Measurements from ENCODE around the gene PDPR. TPM values are rescaled to one million over a fixed set of nuclear protein-coding genes. Genes with fewer than 3 reads are reported as not detected.
"Not testable (repeated sequence)": the region's sequence is repeated elsewhere in the genome, so short reads cannot be mapped to it uniquely, and the experiment has no call there.

PDPR gene
- polyA plus RNA-seq, 1 of the 3 experiments (the other 2 are of a cell fraction) = 17.1 TPM

GRCh38 chr16:70147853-70148252 lies 33.7 kb downstream of the PDPR start:
- CTCF ChIA-PET = not testable (repeated sequence)

GRCh38 chr16:70148453-70148852 lies 34.3 kb downstream of the PDPR start:
- H3K9me3 ChIP-seq; H3K9me2 ChIP-seq; H3F3A ChIP-seq (replicated peaks; ENCODE audit: insufficient read depth); H3K4me1 ChIP-seq (ENCODE audit: control insufficient read depth in 1 of 2, insufficient read depth in 2 of 2, low read depth in 1 of 2, low read length in 1 of 2); H3K9ac ChIP-seq; H3K27ac ChIP-seq (ENCODE audit: low read depth in 2 of 2, low read length in 1 of 2); DNase-seq; CTCF ChIA-PET; H3K4me3 ChIP-seq (ENCODE audit: low read depth in 2 of 2, low read length in 1 of 2); H4K20me1 ChIP-seq (ENCODE audit: insufficient read depth); H2AFZ ChIP-seq (ENCODE audit: low read depth); POLR2A ChIA-PET; H3K79me2 ChIP-seq (ENCODE audit: insufficient read depth); H3K4me2 ChIP-seq; H3K27me3 ChIP-seq (ENCODE audit: insufficient read depth): not testable (repeated sequence)
- 96% methylated on average over 6 of the region's 6 CpGs for WGBS (ENCODE audit: low lambda C conversion rate)
- H3K36me3 ChIP-seq (replicated peaks in 1 of 2; ENCODE audit: control insufficient read depth in 1 of 2, insufficient read depth in 2 of 2, low read length in 1 of 2) = peaks cover 22 to 33% of the 10 kb centered on the region in 2 experiments

More at GRCh38 chr16:70147853-70148252, 33.7 kb downstream of the PDPR start:
- H4K20me1 ChIP-seq (ENCODE audit: insufficient read depth); H3K27ac ChIP-seq (ENCODE audit: low read depth in 2 of 2, low read length in 1 of 2); H3K4me1 ChIP-seq (ENCODE audit: control insufficient read depth in 1 of 2, insufficient read depth in 2 of 2, low read depth in 1 of 2, low read length in 1 of 2); H3K4me3 ChIP-seq (ENCODE audit: low read depth in 2 of 2, low read length in 1 of 2); DNase-seq; POLR2A ChIA-PET; H3K79me2 ChIP-seq (ENCODE audit: insufficient read depth); H3K9ac ChIP-seq; H3K4me2 ChIP-seq; H3F3A ChIP-seq (replicated peaks; ENCODE audit: insufficient read depth); H2AFZ ChIP-seq (ENCODE audit: low read depth); H3K9me2 ChIP-seq; H3K27me3 ChIP-seq (ENCODE audit: insufficient read depth); H3K9me3 ChIP-seq: not testable (repeated sequence)
- 77% methylated on average over 7 of the region's 11 CpGs for WGBS (ENCODE audit: low lambda C conversion rate)
- H3K36me3 ChIP-seq (replicated peaks in 1 of 2; ENCODE audit: control insufficient read depth in 1 of 2, insufficient read depth in 2 of 2, low read length in 1 of 2) = peaks cover 23 to 31% of the 10 kb centered on the region in 2 experiments

GRCh38 chr16:70149296-70149695 lies 35.2 kb downstream of the PDPR start:
- H3K27me3 ChIP-seq (ENCODE audit: insufficient read depth); H3K9ac ChIP-seq; H3K9me3 ChIP-seq; H3K4me2 ChIP-seq; H4K20me1 ChIP-seq (ENCODE audit: insufficient read depth); H2AFZ ChIP-seq (ENCODE audit: low read depth); H3K9me2 ChIP-seq; H3K27ac ChIP-seq (ENCODE audit: low read depth in 2 of 2, low read length in 1 of 2); H3K4me3 ChIP-seq (ENCODE audit: low read depth in 2 of 2, low read length in 1 of 2); POLR2A ChIA-PET; H3K4me1 ChIP-seq (ENCODE audit: control insufficient read depth in 1 of 2, insufficient read depth in 2 of 2, low read depth in 1 of 2, low read length in 1 of 2); H3K79me2 ChIP-seq (ENCODE audit: insufficient read depth); H3F3A ChIP-seq (replicated peaks; ENCODE audit: insufficient read depth); DNase-seq: not testable (repeated sequence)
- CTCF ChIA-PET = interaction anchor here (1.0 kb wide), 1 partner anchor 118 kb away, joined by 3 read pairs; no protein-coding TSS in a partner anchor
- 95% methylated on average over 8 of the region's 8 CpGs for WGBS (ENCODE audit: low lambda C conversion rate)
- peaks cover 27 to 31% of the 10 kb centered on the region in 2 experiments for H3K36me3 ChIP-seq (replicated peaks in 1 of 2; ENCODE audit: control insufficient read depth in 1 of 2, insufficient read depth in 2 of 2, low read length in 1 of 2)

- WGBS (ENCODE audit: low lambda C conversion rate) = 97% methylated on average over 2 of the region's 2 CpGs
- H3K4me2 ChIP-seq = no peak overlapping the region
- no peaks in the 10 kb centered on the region for H3K9me2 ChIP-seq
- H3F3A ChIP-seq (replicated peaks; ENCODE audit: insufficient read depth) = no peaks in the 10 kb centered on the region
- TF ChIP-seq GABPA (IDR thresholded peaks at IDR 0.05; ENCODE audit: low read depth) (no peak), FOXM1 (IDR thresholded peaks at IDR 0.05; ENCODE audit: low read depth) (no peak), PBX3 (IDR thresholded peaks at IDR 0.05) (no peak)
- DNase-seq = no peak
- no peaks in the 10 kb centered on the region for H3K4me1 ChIP-seq (ENCODE audit: control insufficient read depth in 1 of 2, insufficient read depth in 2 of 2, low read depth in 1 of 2, low read length in 1 of 2)
- H3K36me3 ChIP-seq (replicated peaks in 1 of 2; ENCODE audit: control insufficient read depth in 1 of 2, insufficient read depth in 2 of 2, low read length in 1 of 2) = peaks cover 33 to 43% of the 10 kb centered on the region in 2 experiments
- H3K27me3 ChIP-seq (ENCODE audit: insufficient read depth) = no peaks in the 10 kb centered on the region
- H3K79me2 ChIP-seq (ENCODE audit: insufficient read depth) = no peaks in the 10 kb centered on the region
- ChIA-PET POLR2A (no interaction called here), CTCF (interaction anchor here (1.4 kb wide), 1 partner anchor 101 kb away, joined by 4 read pairs; no protein-coding TSS in a partner anchor)
- H4K20me1 ChIP-seq (ENCODE audit: insufficient read depth) = no peaks in the 10 kb centered on the region
- H3K9ac ChIP-seq = no peak overlapping the region
- H2AFZ ChIP-seq (ENCODE audit: low read depth) = no peak overlapping the region
- H3K9me3 ChIP-seq = no peaks in the 10 kb centered on the region
- H3K27ac ChIP-seq (ENCODE audit: low read depth in 2 of 2, low read length in 1 of 2) = no peak overlapping the region
- no peak overlapping the region for H3K4me3 ChIP-seq (ENCODE audit: low read depth in 2 of 2, low read length in 1 of 2)
Observed at GRCh38 chr16:70151391-70151790, 37.3 kb downstream of the PDPR start.
